GM12878 (cell line): ENCODE results near the gene ZBTB5. TPM values are rescaled to one million over a fixed set of nuclear protein-coding genes. Genes with fewer than 3 reads are reported as not detected.
A peak's percentile ranks its signal among the peaks of the same experiment; 100 is the strongest.

Experiments used
- ATAC-seq: fragments of 200-7000 bp; cut with Tn5 transposase; 3 replicates; pipeline ENCODE4 v1.9.1; 2020; ENCODE audit warnings: mild to moderate bottlenecking, moderate library complexity
- BruUV-seq: library from RNA; stranded (reverse); fragments of 400-500 nt; replicated peaks from 2 replicates; lab custom pipeline; 2021; lab: Mats Ljungman, UMichigan
- CTCF ChIA-PET: fragments of 300-600 bp; sonication (Branson Sonifier 250); formaldehyde crosslinking; extraction: SDS; loops from one replicate; lab custom pipeline; 2021; ENCODE audit warnings: inconsistent platforms; lab: Yijun Ruan, JAX
- POLR2A ChIA-PET: fragments of 350-600 bp; formaldehyde crosslinking; extraction: SDS; loops from one replicate; lab custom pipeline; 2021; ENCODE audit warnings: inconsistent platforms; lab: Charles Lee
- RAD21 ChIA-PET: fragments of 300-600 bp; sonication (Branson Sonifier 250); formaldehyde crosslinking; loops from one replicate; lab custom pipeline; 2023; ENCODE audit warnings: antibody characterized with exemption; ENCODE audit not compliant: unreplicated experiment; lab: Charles Lee
- SMC1A ChIA-PET: fragments of 300-600 bp; sonication (Branson Sonifier 250); formaldehyde crosslinking; loops from one replicate; lab custom pipeline; 2023; ENCODE audit not compliant: unreplicated experiment, uncharacterized antibody; lab: Charles Lee
- DNase-seq: peaks from one replicate; pipeline ENCODE4 v3.0.0-alpha.2; 2011; ENCODE audit warnings: low read depth, low spot score
- FAIRE-seq: peaks from 3 replicates; lab custom pipeline; 2011; peaks lifted over from hg19 to GRCh38; lab: Jason Lieb, UNC
- H2AFZ ChIP-seq: 2 replicates; pipeline ENCODE4 v1.6.0; 2011; ENCODE audit warnings: low read depth, low read length, control low read depth; ENCODE audit not compliant: control insufficient read depth
- H3K27ac ChIP-seq: 2 replicates; pipeline ENCODE4 v1.5.1; 2011; ENCODE audit warnings: control low read depth; ENCODE audit not compliant: control insufficient read depth, insufficient read depth
- H3K27me3 ChIP-seq, 2 experiments: replicated peaks in 1 of 2; 2 replicates each; pipeline versions ENCODE4 v1.6.0 to v1.6.1; 2011; ENCODE audit warnings: low read length in 1 of 2; ENCODE audit not compliant: control insufficient read depth in 2 of 2, insufficient read depth in 2 of 2
- H3K36me3 ChIP-seq, 2 experiments: 2 replicates each; pipeline ENCODE4 v1.5.1; 2011; ENCODE audit warnings: low read length in 1 of 2; ENCODE audit not compliant: control insufficient read depth in 2 of 2, insufficient read depth in 2 of 2
- H3K4me1 ChIP-seq: 2 replicates; pipeline ENCODE4 v1.6.1; 2011; ENCODE audit warnings: mild to moderate bottlenecking, low read length, moderate library complexity, mixed read lengths; ENCODE audit not compliant: control insufficient read depth, insufficient read depth
- H3K4me2 ChIP-seq: 2 replicates; pipeline ENCODE4 v1.6.0; 2011; ENCODE audit warnings: control low read depth; ENCODE audit not compliant: control insufficient read depth, insufficient read depth
- H3K4me3 ChIP-seq: fragments of 200-600 bp; sonication (generic); 2 replicates; pipeline ENCODE4 v1.5.1; 2016
- H3K79me2 ChIP-seq: 2 replicates; pipeline ENCODE4 v1.6.0; 2011; ENCODE audit warnings: low read length; ENCODE audit not compliant: control insufficient read depth, insufficient read depth
- H3K9ac ChIP-seq: 2 replicates; pipeline ENCODE4 v1.8.0; 2011; ENCODE audit warnings: low read length, control low read depth, mixed read lengths; ENCODE audit not compliant: control insufficient read depth, insufficient read depth
- H3K9me3 ChIP-seq: replicated peaks from 3 replicates; pipeline ENCODE4 v1.5.1; 2011; ENCODE audit warnings: mild to moderate bottlenecking, low read length; ENCODE audit not compliant: control insufficient read depth, insufficient read depth
- H4K20me1 ChIP-seq: 2 replicates; pipeline ENCODE4 v1.6.0; 2011; ENCODE audit not compliant: control insufficient read depth, insufficient read depth
- BCL11A ChIP-seq: IDR thresholded peaks from 2 replicates; pipeline ENCODE4 v1.6.1; 2011; ENCODE audit warnings: low read depth, low read length
- BRCA1 ChIP-seq: IDR thresholded peaks from 2 replicates; pipeline ENCODE4 v1.6.1; 2011; ENCODE audit warnings: low read depth, low read length, improper control_type of control experiment
- DPF2 ChIP-seq: fragments of 450-650 bp; IDR thresholded peaks from 2 replicates; pipeline ENCODE4 v1.6.1; 2017; ENCODE audit warnings: mild to moderate bottlenecking
- EED ChIP-seq: sonication (generic); IDR thresholded peaks from 2 replicates; pipeline ENCODE4 v1.6.1; 2016; ENCODE audit warnings: antibody characterized with exemption, low read depth
- IKZF2 ChIP-seq, 2 experiments: fragments of 450-650 bp; IDR thresholded peaks; 2 replicates each; pipeline ENCODE4 v1.6.1; 2017; ENCODE audit warnings: mild to moderate bottlenecking in 2 of 2, moderate library complexity in 2 of 2
- IRF3 ChIP-seq: fragments of 450-650 bp; IDR thresholded peaks from 2 replicates; pipeline ENCODE4 v1.6.1; 2014; ENCODE audit warnings: mild to moderate bottlenecking
- POLR2A ChIP-seq: IDR thresholded peaks from 2 replicates; pipeline ENCODE4 v1.6.1; 2011; ENCODE audit warnings: low read depth, mild to moderate bottlenecking, low read length
- SUPT20H ChIP-seq: IDR thresholded peaks from 2 replicates; pipeline ENCODE4 v1.6.1; 2011; ENCODE audit warnings: low read depth, mild to moderate bottlenecking, low read length, moderate library complexity, borderline replicate concordance; ENCODE audit not compliant: control insufficient read depth
- YY1 ChIP-seq: IDR thresholded peaks from 2 replicates; pipeline ENCODE4 v1.6.1; 2011; ENCODE audit warnings: low read depth, mild to moderate bottlenecking, low read length
- WGBS: methylation state at CpG from one replicate; pipeline ENCODE4 v1.1.6; 2016; ENCODE audit warnings: low lambda C conversion rate; ENCODE audit not compliant: insufficient replicate concordance, insufficient coverage; ENCODE audit errors: missing lambda C conversion rate; 5-methylcytosine and 5-hydroxymethylcytosine counted together
- in situ Hi-C: fragments of 300-500 bp; cut with MboI; formaldehyde crosslinking; loops from 9 replicates; pipeline ENCODE4 v1.14.3; 2018; ENCODE audit warnings: mixed read lengths
- intact Hi-C: fragments of 100-400 bp; cut with micrococcal nuclease; formaldehyde crosslinking; loops from one replicate; pipeline ENCODE4 v1.14.2; 2022; ENCODE audit not compliant: unreplicated experiment
- polyA plus RNA-seq, 11 experiments: library from polyadenylated mRNA; depleted of rRNA in 4 of 11; unstranded in 6 of 11; stranded (reverse) in 5 of 11; fragments of >200 nt; fragmentation: Nextera tagmentation in 4 of 11; fragmentation: Illumina TruSeq in 1 of 11; extraction: Ambion mirVana in 4 of 11; extraction: Trizol in 1 of 11; gene quantifications; 1 replicate in 1 of 11; 2 replicates in 10 of 11; pipeline versions ENCODE4 v1.2.1 to v1.2.3, GENCODE V29; 2011 to 2016; ENCODE audit warnings: inconsistent platforms in 2 of 11, missing spikeins in 2 of 11, low read depth in 1 of 11
- total RNA-seq, 4 experiments: library from RNA; depleted of rRNA in 3 of 4; stranded (reverse); fragments of >200 nt in 3 of 4; fragmentation: Illumina TruSeq in 1 of 4; extraction: Trizol in 1 of 4; gene quantifications; 2 replicates each; pipeline versions ENCODE4 v1.2.1 to v1.2.3, GENCODE V29; 2013 to 2021

Gene ZBTB5
- total and polyA plus RNA-seq, 10 of the 15 experiments (the other 5 are each of a cell fraction or from before 2014, with no cell fraction given), result 1.4 to 32.5 (median 12.1) TPM

GRCh38 chr9:37437010-37437409 is 28.2 kb downstream of the ZBTB5 start:
- FAIRE-seq (no peak), ATAC-seq (no peak), DNase-seq (no peak)
- Histone ChIP-seq H3K27me3 (no peaks in the 10 kb centered on the region), H3K4me2 (no peak overlapping the region), H3K4me3 (no peak overlapping the region), H4K20me1 (no peaks in the 10 kb centered on the region), H3K79me2 (no peaks in the 10 kb centered on the region; the same call in none of the 2 replicates), H3K9me3 (no peaks in the 10 kb centered on the region), H3K36me3 (peaks cover 29 to 37% of the 10 kb centered on the region in 2 experiments), H3K9ac (no peak overlapping the region), H3K27ac (no peak overlapping the region), H3K4me1 (no peaks in the 10 kb centered on the region), H2AFZ (no peak overlapping the region)
- ChIA-PET CTCF (interaction anchor here (0.7 kb wide), 1 partner anchor 15 kb away, joined by 3 read pairs; no protein-coding TSS in a partner anchor), POLR2A (no interaction called here), SMC1A (no interaction called here), RAD21 (no interaction called here)
- 97% methylated on average over 6 of the region's 6 CpGs for WGBS
- intact Hi-C loops, result no loop called here
- no TSS peak for BruUV-seq
- in situ Hi-C loops, result no loop called here
- no peak for TF ChIP-seq IKZF2 (IDR thresholded peaks at IDR 0.05)
- 0 out of 2 replicates have a peak, but pooled peaks have one; percentile 5 for TF ChIP-seq POLR2A
- no peak for TF ChIP-seq EED
- no peak for TF ChIP-seq BRCA1
- TF ChIP-seq IRF3, result no peak
- TF ChIP-seq DPF2, result no peak
- TF ChIP-seq BCL11A, result no peak
- no peak for TF ChIP-seq SUPT20H
- no peak for TF ChIP-seq YY1
